Activated CD4-positive, alpha-beta T cell treated with anti-CD3 and anti-CD28 coated beads for 4 hours (primary cell): ENCODE data around the gene TSPAN5.

Experiments used
- DNase-seq, 2 donors: peaks; one replicate each; pipeline ENCODE4 v3.0.0-alpha.2; 2020

The TSPAN5 gene

DNA sequence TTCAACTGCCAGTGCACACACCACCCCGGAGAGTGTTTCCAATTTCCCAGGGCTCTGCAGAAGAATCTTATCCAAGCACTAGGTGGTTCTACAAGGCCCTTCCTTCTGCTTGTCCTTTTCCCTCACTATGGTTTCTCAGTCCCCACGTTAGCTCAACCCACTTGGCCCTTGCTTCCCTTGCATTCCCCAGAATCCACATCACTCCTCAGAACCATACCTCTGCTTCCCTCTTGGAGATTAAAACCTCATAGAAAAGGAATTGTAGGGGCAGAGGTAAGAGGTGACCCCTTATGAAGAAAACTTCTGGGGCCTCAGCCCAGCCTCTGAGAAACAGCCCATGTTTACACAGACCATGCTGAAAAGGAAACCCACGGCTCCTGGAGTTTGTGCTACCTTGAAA lies 42.4 kb downstream of the TSPAN5 start:
- DNase-seq = no peak

DNA sequence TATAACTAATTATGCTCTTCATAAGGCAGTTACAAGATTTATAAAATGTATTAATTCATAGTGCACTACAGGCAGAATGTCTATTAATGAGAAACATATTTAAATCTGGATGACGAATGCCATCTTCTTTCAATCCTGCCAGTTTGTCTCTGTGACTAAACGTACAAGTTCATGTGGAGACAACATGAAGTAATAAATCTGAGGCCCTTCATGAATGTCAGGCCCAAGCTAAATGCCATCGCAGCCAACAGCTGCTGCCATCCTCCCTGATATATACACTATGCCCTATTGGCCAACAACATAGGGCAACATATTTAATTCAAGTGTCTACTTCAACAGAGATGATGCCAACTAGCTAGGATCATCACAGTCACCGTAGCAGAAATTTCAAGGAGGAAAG lies 43.7 kb downstream of the TSPAN5 start:
- no peak for DNase-seq

DNA sequence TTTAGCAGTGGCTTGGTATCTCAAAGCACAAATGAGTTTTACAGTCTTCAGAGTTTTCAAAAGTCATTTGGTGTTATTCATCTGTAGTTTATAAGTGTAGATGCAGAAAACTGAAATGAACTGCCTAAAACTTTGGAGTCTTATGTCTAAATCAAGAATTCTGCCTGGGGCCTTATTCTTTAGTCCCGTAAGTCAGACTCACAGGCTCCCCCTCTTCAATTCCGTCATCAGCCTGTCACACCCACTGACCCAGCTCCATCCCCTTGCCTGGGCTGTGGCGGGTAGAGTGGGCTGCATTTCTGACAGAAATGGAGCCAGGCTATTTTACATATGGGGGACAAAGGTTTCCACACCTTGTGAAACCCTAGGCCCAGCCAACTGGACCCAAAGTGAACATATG lies 44.3 kb downstream of the TSPAN5 start:
- no peak for DNase-seq

DNA sequence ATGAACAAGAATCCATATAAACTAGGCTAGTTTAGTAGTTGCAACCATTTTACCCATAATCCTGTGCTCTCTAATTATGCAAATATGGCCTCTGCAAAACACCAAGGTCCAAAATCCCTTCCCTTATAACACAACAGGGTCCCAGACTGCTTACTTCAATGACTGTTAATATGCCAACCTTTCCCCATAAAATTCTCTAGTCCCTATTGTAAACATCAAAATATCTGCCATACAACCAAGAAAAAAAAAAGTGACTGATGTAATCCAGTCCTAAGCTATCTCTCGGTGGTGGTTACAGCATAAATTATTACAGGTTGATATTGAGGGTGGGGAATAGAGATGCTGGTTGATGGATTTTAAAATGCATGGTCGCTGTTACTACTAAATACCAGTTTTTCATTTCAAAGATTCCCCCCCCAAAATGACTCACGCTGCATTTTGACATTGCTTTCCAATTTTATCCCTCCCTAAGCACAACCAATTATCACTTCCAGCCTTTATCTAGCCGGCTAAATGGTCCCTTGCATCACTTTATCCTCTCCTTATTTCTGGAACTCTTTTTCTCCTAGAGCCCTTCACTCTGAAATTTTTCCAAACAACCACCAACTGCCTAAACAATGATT lies 44.8 kb downstream of the TSPAN5 start:
- DNase-seq = no peak

DNA sequence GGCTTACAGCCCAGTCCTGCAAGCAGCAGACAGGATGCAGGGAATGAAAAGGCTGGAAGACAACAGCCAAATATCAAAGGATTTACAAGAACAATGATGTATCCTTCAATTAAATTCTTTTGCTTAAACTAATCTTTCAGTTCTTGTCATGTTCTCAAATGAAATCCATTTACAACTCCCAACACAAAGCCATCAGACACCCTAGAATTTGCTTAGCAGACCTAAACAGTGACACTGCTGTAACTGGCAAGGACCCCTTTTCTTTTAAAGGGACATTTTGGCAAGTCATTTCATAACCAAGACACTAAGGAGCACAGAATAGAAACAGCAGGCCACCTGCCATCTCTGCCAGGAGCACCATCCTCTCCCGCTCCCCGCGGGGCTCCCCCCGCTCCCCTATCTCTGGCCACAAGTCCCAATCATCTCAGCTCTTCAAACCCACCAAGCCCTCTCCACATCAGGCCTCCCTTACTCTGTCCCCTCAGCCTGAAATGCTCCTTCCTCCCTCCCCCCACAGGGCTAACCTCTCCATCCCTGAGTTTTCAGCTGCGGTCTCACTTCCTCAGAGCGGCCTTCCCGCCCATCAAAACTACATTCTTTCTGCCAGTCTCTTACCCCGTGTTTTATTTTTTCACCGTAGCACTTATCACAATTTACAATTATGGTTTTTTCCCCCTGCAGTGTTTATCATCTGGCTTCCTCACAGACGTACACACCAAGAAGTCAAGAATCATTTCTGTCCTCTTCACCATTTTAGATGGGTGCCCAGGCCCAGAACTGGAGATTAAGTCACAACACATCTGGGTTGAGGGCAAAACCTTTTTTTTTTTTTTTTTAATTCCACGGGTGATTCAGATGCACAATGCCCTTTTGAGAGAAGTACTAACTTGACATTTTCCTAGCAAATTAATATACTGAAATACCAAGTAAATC lies 45.8 kb downstream of the TSPAN5 start:
- DNase-seq = no peak

DNA sequence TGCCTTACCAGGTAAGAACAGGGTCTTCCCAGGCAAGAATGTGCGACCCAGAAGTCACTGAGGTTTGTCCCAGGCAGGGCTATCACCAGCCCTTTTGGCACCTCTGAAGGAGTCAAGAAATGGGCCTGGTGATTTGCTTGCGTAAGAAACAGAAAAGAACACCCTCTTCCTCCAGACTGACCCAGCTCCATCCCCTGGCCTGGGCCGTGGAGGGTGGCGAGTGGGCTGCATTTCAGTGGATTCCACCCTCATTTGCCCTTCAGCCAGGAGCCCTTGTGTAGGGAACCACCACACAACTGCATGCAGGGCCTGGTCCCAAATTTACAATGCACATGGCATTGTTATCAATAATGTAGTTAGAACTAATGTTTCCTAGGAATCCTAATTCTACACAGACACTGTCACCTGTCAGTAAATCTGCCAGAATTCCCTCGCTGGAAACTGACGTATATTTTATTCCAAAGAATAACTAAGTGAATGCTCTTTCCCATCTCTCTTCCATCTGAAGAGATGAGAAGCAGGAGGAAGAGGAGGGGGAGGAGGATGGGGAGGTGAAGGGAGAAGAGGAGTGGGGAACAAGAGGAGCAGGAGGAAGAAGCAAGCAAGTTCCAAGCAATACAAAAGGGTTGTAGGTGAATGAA lies 46.6 kb downstream of the TSPAN5 start:
- DNase-seq = no peak

DNA sequence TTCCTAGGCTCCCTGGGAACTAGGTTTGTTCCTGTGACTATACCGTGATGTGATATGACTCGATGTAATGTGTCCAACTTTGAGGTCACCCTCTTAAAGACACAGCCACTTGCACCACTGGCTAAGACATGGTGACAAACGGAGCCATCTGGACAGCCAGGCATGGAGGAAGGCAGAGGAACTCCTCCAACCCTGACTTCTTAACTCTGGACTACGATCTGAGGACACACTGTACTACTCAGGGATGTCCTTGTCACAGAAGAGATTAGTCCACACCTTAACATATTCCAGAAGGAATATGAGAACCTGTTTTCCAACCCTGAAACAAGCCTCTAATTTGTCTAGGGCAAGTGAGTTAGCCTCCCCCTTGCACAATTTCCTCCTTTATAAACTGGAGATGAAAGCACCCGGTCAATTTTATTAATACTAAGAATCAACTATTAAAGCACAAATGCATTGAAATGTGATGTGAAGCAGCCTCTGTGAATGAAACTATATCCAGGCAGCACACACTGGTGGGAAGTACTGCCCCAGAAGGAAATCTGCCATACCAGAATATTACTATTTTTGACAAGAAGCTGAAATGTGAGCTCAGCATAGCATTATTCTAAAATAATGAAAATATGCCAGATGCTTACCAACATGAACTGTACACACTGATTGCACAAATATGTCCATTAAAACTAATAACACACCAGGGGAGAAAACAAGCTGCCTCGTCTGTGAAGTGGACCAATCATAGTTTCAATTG lies 47.3 kb downstream of the TSPAN5 start:
- DNase-seq = no peak

DNA sequence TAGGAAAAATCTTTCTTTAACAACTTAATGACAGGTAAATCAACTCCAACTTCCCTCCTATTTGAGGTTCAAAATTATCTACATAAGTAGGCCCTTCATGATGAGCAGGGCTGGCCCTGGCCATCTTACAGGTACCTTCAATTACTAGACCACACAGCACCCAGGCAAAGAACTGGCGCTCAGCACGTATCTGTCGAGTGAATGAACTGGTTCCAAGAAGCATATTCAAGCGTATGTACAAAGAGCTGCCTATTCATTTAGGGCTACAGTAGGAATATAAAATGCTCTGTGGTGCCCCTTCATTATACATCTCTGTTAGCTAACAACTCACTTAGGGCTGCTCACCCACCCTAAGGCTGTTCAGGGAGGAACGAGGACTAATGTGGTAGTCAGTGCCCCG lies 48.0 kb downstream of the TSPAN5 start:
- DNase-seq = no peak

DNA sequence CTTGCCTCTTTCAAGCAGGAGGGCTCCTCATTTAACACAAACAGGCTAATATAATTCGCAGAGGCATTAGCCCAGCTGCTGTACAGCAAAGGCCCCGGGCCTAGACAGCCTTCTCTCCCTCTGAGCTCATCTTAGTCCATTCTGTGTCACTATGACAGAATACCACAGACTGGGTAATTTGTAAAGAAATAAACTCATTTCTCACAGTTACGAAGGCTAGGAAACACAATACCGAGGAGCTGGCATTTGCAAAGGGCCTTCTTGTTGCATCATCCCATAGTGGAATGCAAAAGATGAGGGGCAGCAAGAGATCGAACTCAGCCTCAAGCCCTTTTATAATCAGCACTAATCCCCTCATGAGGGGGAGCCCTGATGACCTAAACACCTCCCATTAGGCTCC lies 48.5 kb downstream of the TSPAN5 start:
- DNase-seq = no peak

DNA sequence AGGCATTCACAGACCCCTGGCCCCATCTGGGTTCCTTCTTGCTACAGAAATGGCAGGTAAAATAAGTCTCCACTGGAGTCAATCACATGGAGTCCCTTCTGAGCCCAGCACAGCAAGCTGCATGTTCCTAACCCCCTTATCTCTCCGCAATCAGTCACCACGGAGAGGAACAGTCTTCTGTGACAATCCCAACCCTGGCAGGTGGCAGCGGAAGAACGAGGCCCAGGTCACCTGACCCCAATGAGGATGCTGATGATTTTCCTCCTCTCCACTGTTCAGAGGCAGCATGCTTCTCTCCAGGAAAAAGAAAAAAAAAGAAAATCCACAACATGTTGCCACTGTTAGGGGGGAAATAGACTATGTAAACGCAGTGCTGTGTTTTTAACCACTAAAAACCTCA lies 50.1 kb downstream of the TSPAN5 start:
- DNase-seq = no peak

DNA sequence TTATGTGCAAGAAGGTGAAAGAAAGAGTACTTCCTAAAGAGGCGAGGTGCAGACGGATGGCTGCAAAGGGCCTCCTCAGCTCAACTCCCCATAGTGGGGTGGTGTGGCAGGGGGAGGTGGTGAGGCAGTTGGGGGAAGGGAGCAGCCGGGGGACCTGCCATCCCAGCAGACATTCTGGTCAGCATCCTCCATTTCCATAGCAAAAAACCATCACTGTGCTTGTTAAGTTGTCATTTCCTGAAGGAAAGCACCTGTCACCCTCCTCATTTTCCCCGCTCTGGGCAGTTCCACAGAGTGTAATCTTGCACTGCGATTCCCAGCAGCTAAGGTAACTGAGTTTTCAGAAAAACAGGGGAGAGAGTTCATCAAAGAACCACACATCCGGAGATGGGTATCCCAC lies 51.5 kb downstream of the TSPAN5 start:
- DNase-seq = no peak

DNA sequence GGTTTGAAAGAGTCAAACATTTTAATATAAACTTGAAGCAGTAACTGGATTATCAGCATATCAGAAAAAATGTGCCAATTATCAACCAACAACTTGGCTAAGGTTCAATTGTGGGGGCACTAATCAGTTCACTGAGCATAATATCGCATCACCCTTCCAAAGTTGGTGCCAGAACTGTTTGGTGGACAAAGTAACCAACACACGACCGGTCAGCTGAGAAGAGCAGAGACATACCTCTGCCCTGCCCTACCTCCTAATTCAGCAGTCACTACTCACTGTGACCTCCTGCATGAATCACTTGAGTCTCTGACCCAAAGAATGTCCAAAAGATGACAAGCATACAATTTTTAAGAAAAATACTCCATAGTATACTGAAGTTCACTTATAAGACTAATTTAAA lies 53.2 kb downstream of the TSPAN5 start:
- no peak for DNase-seq

DNA sequence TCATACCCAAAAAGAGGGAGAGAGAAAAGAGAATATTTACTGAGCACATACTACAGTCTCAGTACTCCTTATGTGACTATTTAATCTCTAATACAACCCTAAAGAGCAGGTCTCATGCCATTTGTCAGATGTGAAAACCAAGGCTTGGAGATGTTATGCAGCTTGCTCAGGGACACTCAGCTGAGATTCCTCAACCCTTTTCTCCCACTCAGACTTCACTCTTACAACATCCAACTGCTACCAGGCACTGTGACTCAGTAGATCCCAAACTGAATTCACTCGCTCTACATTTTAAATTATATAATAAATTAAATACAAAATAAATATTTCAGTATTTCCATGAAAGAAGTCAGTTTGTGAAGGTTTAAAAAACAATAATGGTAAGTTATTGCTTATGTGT lies 53.7 kb downstream of the TSPAN5 start:
- no peak for DNase-seq

DNA sequence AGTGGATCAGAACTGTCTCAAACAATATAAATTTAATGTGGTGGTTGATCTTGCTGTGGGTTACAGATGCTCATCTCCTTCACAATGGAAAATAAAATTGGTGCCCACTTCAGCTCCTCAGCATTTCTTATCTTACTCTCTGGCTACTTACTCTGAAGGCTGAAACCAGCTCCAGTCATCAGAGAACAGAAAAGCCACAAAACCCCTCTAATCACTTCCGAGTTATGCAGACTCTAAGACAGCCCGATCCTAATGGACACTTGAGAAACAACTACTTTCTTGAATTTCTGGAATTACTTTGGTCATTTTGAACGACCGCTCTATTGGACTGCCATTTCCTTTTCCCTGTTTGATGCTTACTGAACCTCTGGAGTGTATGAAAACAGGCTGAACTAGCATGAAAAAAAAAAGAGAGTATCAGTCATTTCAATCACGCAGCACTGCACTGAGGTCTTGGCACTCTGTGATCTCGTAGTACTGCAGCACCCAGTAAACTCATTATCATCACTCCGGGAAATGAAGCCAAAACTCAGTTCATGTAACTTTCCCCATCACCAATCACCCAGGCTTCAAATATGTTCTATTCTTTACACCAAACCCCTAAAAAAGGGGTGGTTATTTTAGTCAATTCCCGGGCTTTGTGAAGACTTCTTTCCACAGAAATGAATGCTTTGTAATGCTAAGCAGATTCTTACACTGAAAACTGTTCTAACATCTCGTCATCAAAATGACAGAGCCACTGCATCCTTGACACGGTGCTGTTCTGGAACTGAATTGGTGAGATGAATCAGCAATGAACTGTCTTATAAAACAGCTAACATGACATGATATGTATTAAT lies 54.5 kb downstream of the TSPAN5 start:
- peak in 1 of 2 donors; percentile 10 for DNase-seq

DNA sequence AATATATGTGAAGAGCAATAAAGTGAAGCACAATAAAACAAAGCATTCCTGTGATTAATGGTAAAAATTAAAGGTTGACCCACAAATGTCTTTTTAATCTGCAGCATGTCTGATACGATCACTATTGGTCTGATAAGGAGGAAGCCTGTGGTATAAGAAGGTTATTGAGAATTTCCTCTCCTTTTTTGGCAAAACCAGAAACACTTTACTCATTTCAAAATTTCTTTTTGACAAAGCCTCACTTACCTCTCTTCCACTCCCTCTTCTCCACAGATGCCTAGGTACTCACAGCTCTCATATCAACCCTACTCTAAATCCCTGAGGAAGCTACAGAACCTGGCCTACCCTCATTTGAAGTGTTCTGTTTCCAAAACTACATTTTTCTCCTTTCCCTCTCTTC lies 56.1 kb downstream of the TSPAN5 start:
- no peak for DNase-seq

DNA sequence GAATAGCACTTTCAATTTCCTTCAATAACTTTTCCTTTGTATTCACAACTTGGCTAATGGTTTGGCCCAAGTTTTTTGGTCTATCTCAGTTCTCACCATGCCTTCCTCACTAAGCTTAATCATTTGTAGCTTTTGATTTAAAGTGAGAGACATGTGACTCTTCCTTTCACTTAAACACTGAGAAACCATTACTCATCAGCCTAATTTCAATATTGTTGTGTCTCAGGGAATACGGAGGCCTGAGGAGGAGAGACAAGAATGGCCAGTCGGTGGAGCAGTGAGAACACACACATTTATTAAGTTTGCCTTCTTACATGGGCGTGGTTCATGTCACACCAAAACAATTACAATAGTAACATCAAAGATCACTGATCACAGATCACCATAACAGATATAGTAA lies 56.7 kb downstream of the TSPAN5 start:
- DNase-seq = peak; percentile 7 to 17

DNA sequence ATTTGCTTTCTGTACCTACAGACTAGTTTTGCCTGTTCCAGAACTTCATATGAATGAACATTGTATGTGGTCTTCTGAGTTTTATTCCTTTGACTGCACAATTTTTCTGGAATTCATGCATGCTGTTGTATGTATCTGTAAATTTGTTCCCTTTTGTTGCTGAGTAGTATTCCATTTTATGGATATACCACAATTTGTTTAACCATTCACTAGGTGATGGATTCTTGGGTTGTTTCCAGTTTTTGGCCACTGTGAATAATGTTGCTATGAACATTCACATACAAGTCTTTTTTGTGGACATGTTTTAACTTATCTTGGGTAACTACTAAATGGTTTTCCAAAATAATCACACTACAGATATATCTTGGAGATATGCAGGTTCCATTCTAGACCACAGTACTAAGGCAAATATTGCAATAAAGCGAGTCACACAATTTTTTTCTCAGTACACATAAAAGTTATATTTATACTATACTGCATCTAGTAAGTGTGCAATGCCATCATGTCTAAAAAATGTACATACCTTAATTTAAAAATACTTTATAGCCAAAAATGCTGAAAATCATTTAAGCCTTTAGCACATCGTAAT lies 58.7 kb downstream of the TSPAN5 start:
- no peak for DNase-seq

DNA sequence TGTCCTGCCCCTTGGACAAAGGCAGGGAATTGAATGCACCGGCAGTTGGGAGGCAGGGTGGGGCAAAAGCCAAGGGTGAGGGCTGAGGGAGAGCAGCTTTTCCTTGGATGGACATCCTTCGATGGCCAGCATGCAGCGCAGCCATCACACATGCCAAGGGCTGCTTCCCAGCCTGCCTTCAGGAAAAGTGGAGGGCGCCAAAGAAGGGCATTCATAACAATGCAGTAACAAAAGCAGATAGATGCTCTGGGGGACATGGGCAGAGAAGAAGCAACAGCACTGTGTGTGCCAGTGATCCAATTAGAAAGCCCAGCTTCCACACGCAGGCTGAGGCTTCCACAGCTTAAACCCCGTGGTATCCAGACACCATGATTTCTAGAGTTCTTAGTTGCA lies 71.5 kb downstream of the TSPAN5 start:
- DNase-seq = no peak

DNA sequence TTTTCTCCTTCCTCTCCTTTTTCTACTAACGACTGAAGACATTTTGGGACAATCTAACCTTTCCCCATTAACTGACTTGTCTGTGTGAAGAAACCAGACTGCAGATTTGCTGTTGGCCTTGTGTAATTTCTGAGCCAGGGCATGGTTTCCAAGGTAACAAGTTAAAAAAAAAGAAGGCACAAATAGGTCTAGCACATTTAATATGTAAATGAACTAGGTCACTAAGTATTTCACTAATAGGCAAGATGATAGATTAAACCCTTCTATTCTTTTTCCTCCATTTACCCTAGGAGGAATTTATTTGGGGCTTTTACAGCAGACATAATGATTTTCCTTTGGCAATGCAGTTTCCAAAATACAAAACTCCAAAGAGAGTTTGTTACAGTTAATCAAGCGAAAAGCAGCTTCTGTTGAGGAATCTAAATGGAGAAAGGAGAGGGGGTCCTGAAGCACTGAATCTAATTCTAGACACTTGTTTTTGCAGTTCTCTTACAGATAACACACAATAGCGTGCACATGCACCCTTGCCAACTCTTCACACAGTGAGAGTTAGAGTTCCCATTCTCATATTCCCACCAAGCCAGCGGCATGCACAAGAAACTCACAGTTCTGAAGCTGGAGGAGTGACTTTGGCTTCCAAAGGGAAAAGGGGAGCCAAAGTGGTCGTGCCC lies 72.0 kb downstream of the TSPAN5 start:
- DNase-seq = no peak

DNA sequence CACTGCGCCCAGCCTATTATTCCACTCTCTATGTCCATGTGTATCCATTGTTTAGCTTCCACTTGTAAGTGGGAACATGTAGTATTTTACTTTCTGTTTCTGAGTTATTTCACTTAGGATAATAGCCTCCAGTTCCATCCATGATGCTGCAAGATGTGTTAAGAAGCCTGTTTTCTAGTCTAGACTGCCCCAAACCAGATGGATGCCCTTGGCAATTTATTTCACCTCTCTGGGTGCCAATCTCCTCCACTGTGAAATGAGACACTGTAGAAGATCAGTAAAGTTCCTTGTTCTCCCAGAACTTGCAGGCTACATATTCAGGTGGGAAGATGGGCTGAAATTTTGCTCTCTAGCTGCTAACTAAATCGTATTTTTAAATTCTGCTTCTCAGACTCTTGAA lies 72.8 kb downstream of the TSPAN5 start:
- DNase-seq = no peak

DNA sequence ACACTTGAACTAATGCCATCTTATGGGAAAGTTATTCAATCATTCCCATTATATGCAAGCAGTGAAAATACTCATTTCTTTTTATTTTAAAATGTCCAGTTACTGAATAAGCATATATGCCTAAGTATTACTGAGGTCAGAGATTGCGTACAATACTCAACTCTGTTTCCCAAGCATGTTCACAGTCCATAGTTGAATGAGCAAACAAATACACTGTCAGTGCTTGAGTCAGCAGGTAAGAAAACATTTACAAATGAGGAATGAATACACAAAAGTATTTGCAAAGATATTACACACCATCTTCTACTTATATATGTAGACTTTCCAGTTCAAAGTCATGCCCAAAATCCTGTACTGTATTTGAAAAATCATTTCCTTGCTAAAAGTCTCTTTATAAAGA lies 74.1 kb downstream of the TSPAN5 start:
- DNase-seq = no peak
